Measurements from ENCODE around the gene RBM7.

DNA sequence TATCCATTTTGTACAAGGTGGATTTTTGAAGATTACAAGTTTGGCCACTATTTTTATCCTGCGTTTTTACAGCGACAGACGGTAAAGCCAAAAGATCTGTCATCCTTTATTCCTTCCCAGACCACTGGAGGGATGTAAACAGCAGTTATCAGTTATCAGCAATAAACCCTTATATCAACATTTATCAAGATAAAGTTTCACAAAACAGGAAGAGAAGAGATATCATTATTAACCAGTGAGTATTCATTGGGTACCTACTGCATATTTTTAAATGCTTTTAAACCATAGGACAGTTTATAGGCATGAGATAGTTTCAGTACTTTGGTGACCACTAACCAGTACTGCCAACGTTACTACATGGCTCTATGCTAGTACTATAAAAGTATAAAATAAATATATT lies 32.9 kb downstream of the RBM7 start:
- TF ChIP-seq, protein P1, sequence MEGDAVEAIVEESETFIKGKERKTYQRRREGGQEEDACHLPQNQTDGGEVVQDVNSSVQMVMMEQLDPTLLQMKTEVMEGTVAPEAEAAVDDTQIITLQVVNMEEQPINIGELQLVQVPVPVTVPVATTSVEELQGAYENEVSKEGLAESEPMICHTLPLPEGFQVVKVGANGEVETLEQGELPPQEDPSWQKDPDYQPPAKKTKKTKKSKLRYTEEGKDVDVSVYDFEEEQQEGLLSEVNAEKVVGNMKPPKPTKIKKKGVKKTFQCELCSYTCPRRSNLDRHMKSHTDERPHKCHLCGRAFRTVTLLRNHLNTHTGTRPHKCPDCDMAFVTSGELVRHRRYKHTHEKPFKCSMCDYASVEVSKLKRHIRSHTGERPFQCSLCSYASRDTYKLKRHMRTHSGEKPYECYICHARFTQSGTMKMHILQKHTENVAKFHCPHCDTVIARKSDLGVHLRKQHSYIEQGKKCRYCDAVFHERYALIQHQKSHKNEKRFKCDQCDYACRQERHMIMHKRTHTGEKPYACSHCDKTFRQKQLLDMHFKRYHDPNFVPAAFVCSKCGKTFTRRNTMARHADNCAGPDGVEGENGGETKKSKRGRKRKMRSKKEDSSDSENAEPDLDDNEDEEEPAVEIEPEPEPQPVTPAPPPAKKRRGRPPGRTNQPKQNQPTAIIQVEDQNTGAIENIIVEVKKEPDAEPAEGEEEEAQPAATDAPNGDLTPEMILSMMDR (IDR thresholded peaks at IDR 0.05) = peak in 1 of 4 experiments; percentile 33
- TF ChIP-seq POLR2AphosphoS5 (IDR thresholded peaks at IDR 0.05) = peak; percentile 46
